HPDE6-E6E7 (cell line): ENCODE data around the gene RFNG.

Source experiments
- DNase-seq: peaks from one replicate; pipeline ENCODE4 v3.0.0; 2011; ENCODE audit warnings: missing footprints; ENCODE audit errors: extremely low spot score

The RFNG gene

GRCh38 chr17:82025401-82026107 is 26.1 kb downstream of the RFNG start:
- DNase-seq, result no peak

GRCh38 chr17:82024859-82025258 is 26.8 kb downstream of the RFNG start:
- no peak for DNase-seq

- no peak for DNase-seq
Observed at GRCh38 chr17:82023447-82024241, 28.0 kb downstream of the RFNG start.

- DNase-seq, result peak; percentile 98
Observed at GRCh38 chr17:82022981-82023446, 28.6 kb downstream of the RFNG start, which contains the start of gene LRRC45. Gene LRRC45 (plus strand): TSS chr17:82023305. CDS start chr17:82023644, 339 bp downstream.

GRCh38 chr17:82022310-82022980 is 29.2 kb downstream of the RFNG start, which contains the start of gene CENPX:
Gene CENPX (minus strand): TSS chr17:82022878. CDS start chr17:82022861, 17 bp downstream.
- no peak for DNase-seq

- no peak for DNase-seq
Observed at GRCh38 chr17:82021900-82022309, 29.7 kb downstream of the RFNG start.

- DNase-seq, result no peak
Observed at GRCh38 chr17:82021107-82021899, 30.3 kb downstream of the RFNG start.

GRCh38 chr17:82020572-82021106 is 31.0 kb downstream of the RFNG start:
- DNase-seq, result no peak

- DNase-seq, result no peak
Observed at GRCh38 chr17:82019690-82020571, 31.7 kb downstream of the RFNG start.

- no peak for DNase-seq
Observed at GRCh38 chr17:82018989-82019689, 32.5 kb downstream of the RFNG start.

- no peak for DNase-seq
Observed at GRCh38 chr17:82018152-82018988, 33.2 kb downstream of the RFNG start.

- DNase-seq, result no peak
Observed at GRCh38 chr17:82017612-82018151, 33.9 kb downstream of the RFNG start.

- no peak for DNase-seq
Observed at GRCh38 chr17:82016875-82017459, 34.6 kb downstream of the RFNG start.

GRCh38 chr17:82016061-82016874 is 35.3 kb downstream of the RFNG start:
- no peak for DNase-seq

- no peak for DNase-seq
Observed at GRCh38 chr17:82015311-82015971, 36.2 kb downstream of the RFNG start.

- no peak for DNase-seq
Observed at GRCh38 chr17:82014971-82015310, 36.7 kb downstream of the RFNG start.

GRCh38 chr17:82014432-82014831 is 37.2 kb downstream of the RFNG start:
- DNase-seq, result no peak
